ENCODE results near the gene RAPGEF6. TPM values are rescaled to one million over a fixed set of nuclear protein-coding genes. Genes with fewer than 3 reads are reported as not detected.
"Not testable (repeated sequence)": the region's sequence is repeated elsewhere in the genome, so short reads cannot be mapped to it uniquely, and the experiment has no call there.

Gene RAPGEF6
- total RNA-seq, 6 experiments from 2014 or later: 7.3 to 12.0 (median 10.2) TPM

DNA sequence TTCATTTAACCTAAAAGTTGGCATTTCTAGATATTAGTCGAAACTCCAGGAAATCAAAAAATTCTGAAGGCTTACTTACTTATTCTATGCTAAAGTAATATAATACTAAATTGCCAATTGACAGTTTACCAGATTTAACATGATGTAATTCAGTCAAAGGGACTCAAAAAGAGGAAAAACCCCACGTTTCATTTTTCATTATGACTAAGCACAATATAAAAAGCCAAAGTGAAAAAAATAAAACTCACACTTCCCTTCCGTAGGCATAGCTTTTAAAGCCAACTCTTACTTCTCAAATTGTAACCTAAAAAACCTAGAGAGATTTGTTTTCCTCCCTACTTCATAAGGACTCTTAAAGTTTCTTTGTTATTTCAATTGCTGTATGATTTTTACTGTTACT lies 146.6 kb downstream of the RAPGEF6 start:
- Mint-ChIP-seq H3K27me3 (ENCODE audit: insufficient read depth) (no peaks in the 10 kb centered on the region), H3K4me1 (ENCODE audit: low read depth) (peaks cover 17% of the 10 kb centered on the region), H3K36me3 (ENCODE audit: low read depth) (peaks cover 38% of the 10 kb centered on the region), H3K27ac (no peak overlapping the region; the same call in 1 of the 2 replicates), H3K4me3 (no peak overlapping the region), H3K9me3 (no peaks in the 10 kb centered on the region)
- TF ChIP-seq, protein P1, sequence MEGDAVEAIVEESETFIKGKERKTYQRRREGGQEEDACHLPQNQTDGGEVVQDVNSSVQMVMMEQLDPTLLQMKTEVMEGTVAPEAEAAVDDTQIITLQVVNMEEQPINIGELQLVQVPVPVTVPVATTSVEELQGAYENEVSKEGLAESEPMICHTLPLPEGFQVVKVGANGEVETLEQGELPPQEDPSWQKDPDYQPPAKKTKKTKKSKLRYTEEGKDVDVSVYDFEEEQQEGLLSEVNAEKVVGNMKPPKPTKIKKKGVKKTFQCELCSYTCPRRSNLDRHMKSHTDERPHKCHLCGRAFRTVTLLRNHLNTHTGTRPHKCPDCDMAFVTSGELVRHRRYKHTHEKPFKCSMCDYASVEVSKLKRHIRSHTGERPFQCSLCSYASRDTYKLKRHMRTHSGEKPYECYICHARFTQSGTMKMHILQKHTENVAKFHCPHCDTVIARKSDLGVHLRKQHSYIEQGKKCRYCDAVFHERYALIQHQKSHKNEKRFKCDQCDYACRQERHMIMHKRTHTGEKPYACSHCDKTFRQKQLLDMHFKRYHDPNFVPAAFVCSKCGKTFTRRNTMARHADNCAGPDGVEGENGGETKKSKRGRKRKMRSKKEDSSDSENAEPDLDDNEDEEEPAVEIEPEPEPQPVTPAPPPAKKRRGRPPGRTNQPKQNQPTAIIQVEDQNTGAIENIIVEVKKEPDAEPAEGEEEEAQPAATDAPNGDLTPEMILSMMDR (IDR thresholded peaks at IDR 0.05): no peak
- no peak for DNase-seq

DNA sequence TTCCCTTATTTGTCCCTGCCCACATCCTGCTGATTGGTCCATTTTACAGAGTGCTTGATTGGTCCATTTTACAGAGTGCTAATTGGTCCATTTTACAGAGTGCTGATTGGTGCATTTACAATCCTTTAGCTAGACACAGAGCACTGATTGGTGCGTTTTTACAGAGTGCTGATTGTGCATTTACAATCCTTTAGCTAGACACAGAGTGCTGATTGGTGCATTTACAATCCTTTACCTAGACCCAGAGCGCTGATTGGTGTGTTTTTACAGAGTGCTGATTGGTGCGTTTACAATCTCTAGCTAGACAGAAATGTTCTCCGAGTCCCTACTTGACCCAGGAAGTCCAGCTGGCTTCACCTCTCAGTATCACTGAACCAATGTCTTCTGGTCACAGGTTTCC lies 147.7 kb downstream of the RAPGEF6 start:
- Mint-ChIP-seq H3K36me3 (ENCODE audit: low read depth) (peaks cover 39% of the 10 kb centered on the region), H3K4me1 (ENCODE audit: low read depth) (peaks cover 19% of the 10 kb centered on the region)
- not testable (repeated sequence) for H3K27ac Mint-ChIP-seq; H3K4me3 Mint-ChIP-seq; DNase-seq; H3K27me3 Mint-ChIP-seq (ENCODE audit: insufficient read depth); H3K9me3 Mint-ChIP-seq

DNA sequence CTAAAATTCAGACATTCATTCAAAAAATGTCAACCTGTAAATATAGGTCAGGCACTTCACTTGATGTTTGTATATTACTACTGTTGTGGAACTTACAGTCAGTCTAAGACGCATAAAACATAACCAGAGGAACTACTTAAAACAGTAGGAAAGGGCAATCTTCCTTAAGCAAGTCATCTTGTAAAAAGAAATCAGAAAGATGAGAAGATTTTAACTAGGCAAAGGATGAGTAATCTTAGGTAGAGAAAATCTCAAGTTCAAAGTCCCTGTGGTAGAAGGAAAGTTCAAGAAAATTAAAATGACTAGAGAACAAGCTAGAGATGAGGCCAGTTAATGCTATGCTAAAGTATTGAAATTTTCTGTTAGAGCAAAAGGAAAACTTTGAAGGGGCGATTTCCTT lies 152.4 kb downstream of the RAPGEF6 start:
- H3K4me1 Mint-ChIP-seq (ENCODE audit: low read depth): peaks cover 13% of the 10 kb centered on the region
- H3K27ac Mint-ChIP-seq: no peak overlapping the region
- no peaks in the 10 kb centered on the region; the same call in 1 of the 2 replicates for H3K27me3 Mint-ChIP-seq (ENCODE audit: insufficient read depth)
- no peaks in the 10 kb centered on the region for H3K9me3 Mint-ChIP-seq
- TF ChIP-seq, protein P1 (IDR thresholded peaks at IDR 0.05): no peak
- H3K36me3 Mint-ChIP-seq (ENCODE audit: low read depth): peaks cover 32% of the 10 kb centered on the region
- DNase-seq: no peak
- no peak overlapping the region for H3K4me3 Mint-ChIP-seq

DNA sequence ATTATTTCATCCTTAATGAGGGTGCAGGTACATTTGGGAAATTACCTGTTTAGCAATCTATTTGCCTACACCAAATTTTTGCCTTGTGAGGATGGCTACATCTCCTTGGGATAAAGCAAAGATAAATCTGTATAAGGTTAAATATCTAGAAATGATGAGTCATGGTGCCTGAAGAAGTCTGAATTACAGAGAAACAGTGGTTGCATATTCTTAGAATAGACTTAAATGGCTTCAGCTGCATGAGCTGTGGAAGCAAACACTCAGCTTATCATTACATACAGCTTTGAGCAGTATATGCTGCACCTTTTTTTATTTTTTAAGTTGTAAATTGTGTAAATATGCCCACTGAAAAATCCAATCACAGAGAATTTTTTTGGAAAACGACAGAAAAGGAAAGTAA lies 153.5 kb downstream of the RAPGEF6 start:
- Mint-ChIP-seq H3K27me3 (ENCODE audit: insufficient read depth) (no peaks in the 10 kb centered on the region; the same call in 1 of the 2 replicates), H3K9me3 (no peaks in the 10 kb centered on the region), H3K4me3 (no peak overlapping the region), H3K27ac (peak overlapping the region; percentile 62), H3K4me1 (ENCODE audit: low read depth) (peaks cover 13% of the 10 kb centered on the region), H3K36me3 (ENCODE audit: low read depth) (peaks cover 22% of the 10 kb centered on the region)
- no peak for DNase-seq
- TF ChIP-seq, protein P1 (IDR thresholded peaks at IDR 0.05): no peak

DNA sequence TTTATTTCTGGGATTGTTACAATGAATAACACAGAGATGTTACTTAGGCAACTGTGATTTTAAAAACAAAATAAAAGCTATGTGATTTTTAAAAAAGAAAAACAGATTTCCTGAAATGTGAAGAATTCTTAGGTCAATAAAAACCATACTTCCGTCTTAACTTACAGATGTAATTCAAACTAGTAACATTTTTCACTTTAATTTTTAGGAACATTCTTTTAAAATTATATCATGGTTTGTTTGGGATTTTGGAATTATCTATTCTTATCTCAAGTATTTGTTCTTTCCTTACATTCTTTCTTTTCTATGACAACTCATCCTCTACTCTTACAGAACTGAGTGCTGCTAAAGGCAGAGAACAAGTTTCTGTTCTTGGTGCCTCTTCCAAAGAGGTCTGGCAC lies 159.5 kb downstream of the RAPGEF6 start:
- H3K4me3 Mint-ChIP-seq: peak overlapping the region; percentile 55
- peaks cover 14% of the 10 kb centered on the region; the same call in 1 of the 2 replicates for H3K36me3 Mint-ChIP-seq (ENCODE audit: low read depth)
- peaks cover 2% of the 10 kb centered on the region; the same call in 1 of the 2 replicates for H3K27me3 Mint-ChIP-seq (ENCODE audit: insufficient read depth)
- TF ChIP-seq, protein P1 (IDR thresholded peaks at IDR 0.05): no peak
- DNase-seq: peak; percentile 32
- peaks cover 18% of the 10 kb centered on the region for H3K4me1 Mint-ChIP-seq (ENCODE audit: low read depth)
- peak overlapping the region; percentile 95 for H3K27ac Mint-ChIP-seq
- H3K9me3 Mint-ChIP-seq: no peaks in the 10 kb centered on the region

DNA sequence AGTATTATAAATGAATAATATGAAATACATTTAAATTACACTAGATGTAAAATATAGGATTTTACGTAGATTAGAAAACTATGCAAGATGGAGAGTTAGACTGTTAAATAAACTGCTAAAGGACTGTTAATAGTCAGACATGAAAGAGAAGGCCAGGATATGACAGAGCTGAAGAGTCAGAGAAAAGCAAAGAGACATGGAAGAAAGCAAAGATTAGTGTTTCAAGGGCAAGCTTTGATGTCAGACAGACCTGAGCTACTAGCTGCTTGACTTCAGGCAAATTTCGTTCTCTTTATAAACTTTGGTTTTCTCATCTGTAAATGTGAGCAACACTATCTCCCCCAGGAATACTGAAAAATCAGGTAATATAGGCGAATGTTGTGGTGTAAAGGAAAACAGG lies 161.3 kb downstream of the RAPGEF6 start:
- DNase-seq: no peak
- H3K36me3 Mint-ChIP-seq (ENCODE audit: low read depth): peaks cover 7% of the 10 kb centered on the region
- peaks cover 2% of the 10 kb centered on the region for H3K27me3 Mint-ChIP-seq (ENCODE audit: insufficient read depth)
- peaks cover 18% of the 10 kb centered on the region for H3K4me1 Mint-ChIP-seq (ENCODE audit: low read depth)
- no peak overlapping the region for H3K4me3 Mint-ChIP-seq
- H3K27ac Mint-ChIP-seq: peak overlapping the region; percentile 70; the same call in 1 of the 2 replicates
- H3K9me3 Mint-ChIP-seq: no peaks in the 10 kb centered on the region
- TF ChIP-seq, protein P1 (IDR thresholded peaks at IDR 0.05): no peak

Measured in HFFc6 (cell line).